NB4 (cell line): Measurements from ENCODE around the gene C2CD2.

Source experiments
- DNase-seq: peaks from one replicate; pipeline ENCODE4 v3.0.0; 2010; ENCODE audit warnings: low read depth
- H3K4me3 ChIP-seq: one replicate; pipeline ENCODE4 v1.5.1; 2011; ENCODE audit warnings: mild to moderate bottlenecking, low read depth, low read length, moderate library complexity
- CTCF ChIP-seq: IDR thresholded peaks from one replicate; pipeline ENCODE4 v1.5.1; 2012; ENCODE audit warnings: low read depth, low read length
- MAX ChIP-seq: IDR thresholded peaks from 2 replicates; pipeline ENCODE4 v1.6.1; 2011; ENCODE audit warnings: low read depth, low read length
- MYC ChIP-seq: IDR thresholded peaks from 2 replicates; pipeline ENCODE4 v1.6.1; 2011; ENCODE audit warnings: low read depth, low read length
- POLR2A ChIP-seq: IDR thresholded peaks from 2 replicates; pipeline ENCODE4 v1.6.1; 2011; ENCODE audit warnings: mild to moderate bottlenecking; ENCODE audit not compliant: insufficient read length; ENCODE audit errors: extremely low read depth

The C2CD2 gene

GRCh38 chr21:41908829-41909228 is 45.0 kb downstream of the C2CD2 start:
- no peak overlapping the region for H3K4me3 ChIP-seq
- TF ChIP-seq CTCF = no peak
- TF ChIP-seq POLR2A = no peak
- no peak for TF ChIP-seq MAX
- no peak for TF ChIP-seq MYC
- no peak for DNase-seq

- no peak for DNase-seq
- TF ChIP-seq MAX = no peak
- TF ChIP-seq POLR2A = no peak
- no peak for TF ChIP-seq MYC
- H3K4me3 ChIP-seq = no peak overlapping the region
These were observed 46.1 kb downstream of the C2CD2 start for GRCh38 chr21:41907496-41908258.

GRCh38 chr21:41906770-41907169 is 47.0 kb downstream of the C2CD2 start:
- no peak for TF ChIP-seq POLR2A
- TF ChIP-seq MYC = no peak
- no peak for TF ChIP-seq CTCF
- TF ChIP-seq MAX = no peak
- DNase-seq = no peak
- no peak overlapping the region for H3K4me3 ChIP-seq

GRCh38 chr21:41903559-41904351 is 50.1 kb downstream of the C2CD2 start:
- H3K4me3 ChIP-seq = no peak overlapping the region
- TF ChIP-seq MAX = no peak
- no peak for TF ChIP-seq POLR2A
- no peak for TF ChIP-seq MYC
- TF ChIP-seq CTCF = no peak
- peak; percentile 42 for DNase-seq

GRCh38 chr21:41902946-41903345 is 50.9 kb downstream of the C2CD2 start:
- no peak for DNase-seq
- no peak for TF ChIP-seq MAX
- no peak for TF ChIP-seq POLR2A
- TF ChIP-seq CTCF = no peak
- TF ChIP-seq MYC = no peak
- no peak overlapping the region for H3K4me3 ChIP-seq

GRCh38 chr21:41901782-41902181 is 52.0 kb downstream of the C2CD2 start:
- no peak for DNase-seq
- TF ChIP-seq MYC (no peak), POLR2A (no peak), MAX (no peak), CTCF (no peak)
- no peak overlapping the region for H3K4me3 ChIP-seq
